GM21360 (cell line): ENCODE data around the gene CTXN1.

Source experiments
- ATAC-seq: cut with Tn5 transposase; IDR thresholded peaks from one replicate; pipeline ENCODE4 v1.9.1; 2021; ENCODE audit warnings: mild to moderate bottlenecking, moderate library complexity; ENCODE audit not compliant: unreplicated experiment

CTXN1 gene

GRCh38 chr19:7879111-7879807 is 46.7 kb downstream of the CTXN1 start:
- ATAC-seq = no peak

GRCh38 chr19:7877249-7877836 is 48.6 kb downstream of the CTXN1 start:
- ATAC-seq = no peak

GRCh38 chr19:7874897-7875273 is 51.0 kb downstream of the CTXN1 start:
- no peak for ATAC-seq
